Ovary (tissue), 9 donors: ENCODE data around the gene TOP2A. TPM values are rescaled to one million over a fixed set of nuclear protein-coding genes. Genes with fewer than 3 reads are reported as not detected.
"Not testable (repeated sequence)": the region's sequence is repeated elsewhere in the genome, so short reads cannot be mapped to it uniquely, and the experiment has no call there.

Experiments
- DNase-seq, 5 donors: peaks; one replicate each; pipeline ENCODE4 v3.0.0-alpha.2; 2019 to 2020
- H3K27ac ChIP-seq, 2 donors: fragments of 200-600 bp; one replicate each; pipeline versions ENCODE4 v1.5.1 to v1.8.0; 2019 to 2022
- H3K27me3 ChIP-seq: fragments of 200-600 bp; one replicate; pipeline ENCODE4 v1.8.0; 2022
- H3K36me3 ChIP-seq: fragments of 200-600 bp; sonication (generic); one replicate; pipeline ENCODE4 v1.5.1; 2019
- H3K4me1 ChIP-seq: one replicate; pipeline ENCODE4 v1.8.1; 2013; ENCODE audit warnings: mild to moderate bottlenecking, moderate library complexity; ENCODE audit not compliant: insufficient read depth
- H3K4me3 ChIP-seq: fragments of 200-600 bp; sonication (generic); one replicate; pipeline ENCODE4 v1.5.1; 2017
- H3K9me3 ChIP-seq, 2 donors: fragments of 200-600 bp in 1 of 2; sonication (generic) in 1 of 2; one replicate each; pipeline versions ENCODE4 v1.5.1 to v1.8.1; 2013 to 2019; ENCODE audit warnings: mild to moderate bottlenecking in 1 of 2, moderate library complexity in 1 of 2
- EP300 ChIP-seq: sonication (generic); formaldehyde crosslinking; IDR thresholded peaks from one replicate; pipeline ENCODE4 v1.6.1; 2017; ENCODE audit warnings: antibody characterized with exemption
- POLR2A ChIP-seq: fragments of 450-650 bp; IDR thresholded peaks from one replicate; pipeline ENCODE4 v1.6.1; 2017; ENCODE audit warnings: antibody characterized with exemption, mild to moderate bottlenecking, moderate library complexity
- WGBS, 3 donors: extraction: QIAGEN DNeasy Blood & Tissue Kit in 1 of 3; methylation state at CpG; one replicate each; pipeline versions ENCODE4 v1.1.5 to v1.1.7; 2013 to 2017; 5-methylcytosine and 5-hydroxymethylcytosine counted together
- intact Hi-C, 4 donors: fragments of 100-400 bp; cut with DNase I; formaldehyde crosslinking; loops; one replicate each; pipeline versions ENCODE4 v1.11.0 to v1.15.1; 2022 to 2023
- polyA plus RNA-seq, 2 donors: library from polyadenylated mRNA; stranded (reverse); fragments of 200-250 nt in 1 of 2; fragments of 350-450 nt in 1 of 2; fragmentation: Illumina TruSeq in 1 of 2; extraction: RNeasy Lipid Tissue Mini Kit (QIAGEN cat#74804) in 1 of 2; gene quantifications; one replicate each; pipeline ENCODE4 v1.2.3, GENCODE V29; 2013 to 2014
- total RNA-seq, 7 donors: library from RNA; depleted of rRNA in 2 of 7; stranded (reverse); fragments of >200 nt in 2 of 7; fragmentation: NEBNext Ultra II Directional in 3 of 7; extraction: Animal tissue kit (Norgen Biotek cat#: 25700) in 3 of 7; gene quantifications; one replicate each; pipeline versions ENCODE4 v1.1.0 to v1.2.4, GENCODE V29; 2016 to 2023
- TF ChIP-seq, protein P1 (sequence below), 3 donors: fragments of 450-650 bp in 2 of 3; fragments of 200-600 bp in 1 of 3; IDR thresholded peaks; one replicate each; pipeline versions ENCODE4 v1.5.1 to v1.8.0; 2016 to 2022; ENCODE audit warnings: antibody characterized with exemption in 3 of 3, mild to moderate bottlenecking in 1 of 3
- donor health status: DM: no; HTN: no; CAD: no; lungs with moderate emphysema.
- donor health status: DM: no; HTN: no; CAD: no.
- donor health status: Bipolar disorder and iron deficiency.
- donor health status: DM: yes; HTN: yes; CAD: no.
- donor health status: DM: no; HTN: no; CAD: no.
- donor health status: DM: yes; HTN: yes; CAD: no.

TOP2A gene
- total and polyA plus RNA-seq, 9 donors: 0.36 to 4.5 (median 1.2) TPM

- 77 to 83% (median 78%) methylated on average over 14 of the region's 14 CpGs for WGBS, 3 donors
- H3K27me3 ChIP-seq: no peaks in the 10 kb centered on the region
Measured at GRCh38 chr17:40374821-40375498, 42.7 kb downstream of the TOP2A start.

DNA sequence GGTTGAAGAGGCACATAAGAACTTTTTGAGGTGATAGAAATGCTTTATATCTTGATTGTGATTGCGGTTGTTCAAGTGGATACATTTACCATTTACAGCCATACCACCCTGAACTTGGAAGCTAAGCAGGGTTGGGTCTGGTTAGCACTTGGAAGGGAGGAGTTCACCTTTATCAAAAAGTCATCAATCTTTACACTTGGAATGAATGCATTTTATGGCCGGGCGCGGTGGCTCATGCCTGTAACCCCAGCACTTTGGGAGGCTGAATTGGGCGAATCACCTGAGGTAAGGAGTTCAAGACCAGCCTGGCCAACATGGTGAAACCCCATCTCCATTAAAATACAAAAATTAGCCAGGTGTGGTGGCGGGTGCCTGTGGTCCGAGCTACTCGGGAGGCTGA, 43.7 kb downstream of the TOP2A start:
- Histone ChIP-seq H3K9me3 (no peaks in the 10 kb centered on the region), H3K36me3 (no peaks in the 10 kb centered on the region), H3K27me3 (no peaks in the 10 kb centered on the region), H3K27ac (no peak overlapping the region), H3K4me3 (no peak overlapping the region), H3K4me1 (no peaks in the 10 kb centered on the region)
- 75 to 81% (median 75%) methylated on average over 8 of the region's 8 CpGs for WGBS, 3 donors
- intact Hi-C loops: loop anchor here in 1 of 4 donors (10.0 kb wide), 1 partner anchor 191 kb away; the partner anchor contains the start of gene CCR7
- TF ChIP-seq, protein P1, sequence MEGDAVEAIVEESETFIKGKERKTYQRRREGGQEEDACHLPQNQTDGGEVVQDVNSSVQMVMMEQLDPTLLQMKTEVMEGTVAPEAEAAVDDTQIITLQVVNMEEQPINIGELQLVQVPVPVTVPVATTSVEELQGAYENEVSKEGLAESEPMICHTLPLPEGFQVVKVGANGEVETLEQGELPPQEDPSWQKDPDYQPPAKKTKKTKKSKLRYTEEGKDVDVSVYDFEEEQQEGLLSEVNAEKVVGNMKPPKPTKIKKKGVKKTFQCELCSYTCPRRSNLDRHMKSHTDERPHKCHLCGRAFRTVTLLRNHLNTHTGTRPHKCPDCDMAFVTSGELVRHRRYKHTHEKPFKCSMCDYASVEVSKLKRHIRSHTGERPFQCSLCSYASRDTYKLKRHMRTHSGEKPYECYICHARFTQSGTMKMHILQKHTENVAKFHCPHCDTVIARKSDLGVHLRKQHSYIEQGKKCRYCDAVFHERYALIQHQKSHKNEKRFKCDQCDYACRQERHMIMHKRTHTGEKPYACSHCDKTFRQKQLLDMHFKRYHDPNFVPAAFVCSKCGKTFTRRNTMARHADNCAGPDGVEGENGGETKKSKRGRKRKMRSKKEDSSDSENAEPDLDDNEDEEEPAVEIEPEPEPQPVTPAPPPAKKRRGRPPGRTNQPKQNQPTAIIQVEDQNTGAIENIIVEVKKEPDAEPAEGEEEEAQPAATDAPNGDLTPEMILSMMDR (IDR thresholded peaks at IDR 0.05): no peak
- DNase-seq: no peak

More at GRCh38 chr17:40374821-40375498, 42.7 kb downstream of the TOP2A start:
- Histone ChIP-seq H3K36me3 (no peaks in the 10 kb centered on the region), H3K9me3 (no peaks in the 10 kb centered on the region), H3K4me3 (no peak overlapping the region), H3K4me1 (no peaks in the 10 kb centered on the region), H3K27ac (no peak overlapping the region)
- TF ChIP-seq, protein P1 (IDR thresholded peaks at IDR 0.05): no peak
- TF ChIP-seq POLR2A (no peak), EP300 (no peak)
- DNase-seq: no peak
- intact Hi-C loops: loop anchor here in 1 of 4 donors (10.0 kb wide), 1 partner anchor 190 kb away; the partner anchor contains the start of gene CCR7

- Histone ChIP-seq H3K36me3 (no peaks in the 10 kb centered on the region), H3K4me1 (no peaks in the 10 kb centered on the region), H3K9me3 (no peaks in the 10 kb centered on the region), H3K4me3 (no peak overlapping the region), H3K27me3 (no peaks in the 10 kb centered on the region), H3K27ac (no peak overlapping the region)
- intact Hi-C loops: loop anchor here in 1 of 4 donors (10.0 kb wide), 1 partner anchor 191 kb away; the partner anchor contains the start of gene CCR7
- 72 to 85% (median 76%) methylated on average over 4 of the region's 4 CpGs for WGBS, 3 donors
- DNase-seq: no peak
- TF ChIP-seq, protein P1 (IDR thresholded peaks at IDR 0.05): no peak
Measured at GRCh38 chr17:40373324-40373723, 44.4 kb downstream of the TOP2A start.

GRCh38 chr17:40372644-40373043, 45.1 kb downstream of the TOP2A start:
- not testable (repeated sequence) for H3K27ac ChIP-seq, H3K4me3 ChIP-seq, DNase-seq, H3K27me3 ChIP-seq, H3K36me3 ChIP-seq, H3K4me1 ChIP-seq, H3K9me3 ChIP-seq
- 67 to 71% (median 68%) methylated on average over 4 of the region's 4 CpGs for WGBS, 3 donors
- intact Hi-C loops: loop anchor here in 1 of 4 donors (10.0 kb wide), 1 partner anchor 192 kb away; the partner anchor contains the start of gene CCR7

DNA sequence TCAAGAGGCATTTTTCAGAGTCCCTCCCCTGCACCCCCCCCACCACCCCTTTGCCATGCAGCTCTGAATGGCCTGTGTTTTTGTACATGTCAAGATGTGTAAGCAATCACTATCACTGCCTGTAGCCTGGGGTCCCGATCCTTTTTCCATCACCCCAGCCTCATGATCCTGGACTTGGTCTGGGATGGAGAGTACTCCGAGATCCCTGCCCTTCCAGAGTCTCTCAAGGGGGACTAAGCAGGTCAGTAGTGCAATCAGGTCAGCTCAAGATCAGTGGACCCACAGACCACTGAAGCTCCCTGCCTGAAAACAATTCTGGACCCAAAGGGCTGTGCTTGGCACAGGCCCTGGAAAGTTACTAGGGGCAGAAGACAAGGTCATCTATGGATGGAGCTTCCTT, 45.7 kb downstream of the TOP2A start:
- no peaks in the 10 kb centered on the region for H3K4me1 ChIP-seq
- DNase-seq: no peak
- no peak overlapping the region for H3K27ac ChIP-seq
- H3K36me3 ChIP-seq: no peaks in the 10 kb centered on the region
- WGBS, 3 donors: 96 to 98% (median 97%) methylated on average over 2 of the region's 2 CpGs
- no peaks in the 10 kb centered on the region for H3K9me3 ChIP-seq
- no peaks in the 10 kb centered on the region for H3K27me3 ChIP-seq
- TF ChIP-seq EP300: no peak
- H3K4me3 ChIP-seq: no peak overlapping the region
- intact Hi-C loops: loop anchor here in 1 of 4 donors (10.0 kb wide), 1 partner anchor 193 kb away; the partner anchor contains the start of gene CCR7
